ENCODE measurements around the gene MYLK4.

MYLK4 gene

GRCh38 chr6:2623295-2623694 is 127.4 kb downstream of the MYLK4 start:
- DNase-seq = no peak

- no peak for DNase-seq
These were observed 128.1 kb downstream of the MYLK4 start for GRCh38 chr6:2622671-2623070.

GRCh38 chr6:2619651-2620050 is 131.1 kb downstream of the MYLK4 start:
- no peak for DNase-seq

- DNase-seq = no peak
These were observed 133.0 kb downstream of the MYLK4 start for GRCh38 chr6:2617729-2618128.

- no peak for DNase-seq
These were observed 133.9 kb downstream of the MYLK4 start for GRCh38 chr6:2616811-2617210.

GRCh38 chr6:2615251-2615650 is 135.5 kb downstream of the MYLK4 start:
- no peak for DNase-seq

GRCh38 chr6:2614846-2615245 is 135.9 kb downstream of the MYLK4 start:
- DNase-seq = no peak

- no peak for DNase-seq
These were observed 136.6 kb downstream of the MYLK4 start for GRCh38 chr6:2614155-2614554.
